SHP77 (cell line): Measurements from ENCODE around the gene MST1R.

Experiments
- DNase-seq, 2 experiments: peaks; one replicate each; lab custom pipeline; 2025; lab: John Stamatoyannopoulos, UW

MST1R gene

DNA sequence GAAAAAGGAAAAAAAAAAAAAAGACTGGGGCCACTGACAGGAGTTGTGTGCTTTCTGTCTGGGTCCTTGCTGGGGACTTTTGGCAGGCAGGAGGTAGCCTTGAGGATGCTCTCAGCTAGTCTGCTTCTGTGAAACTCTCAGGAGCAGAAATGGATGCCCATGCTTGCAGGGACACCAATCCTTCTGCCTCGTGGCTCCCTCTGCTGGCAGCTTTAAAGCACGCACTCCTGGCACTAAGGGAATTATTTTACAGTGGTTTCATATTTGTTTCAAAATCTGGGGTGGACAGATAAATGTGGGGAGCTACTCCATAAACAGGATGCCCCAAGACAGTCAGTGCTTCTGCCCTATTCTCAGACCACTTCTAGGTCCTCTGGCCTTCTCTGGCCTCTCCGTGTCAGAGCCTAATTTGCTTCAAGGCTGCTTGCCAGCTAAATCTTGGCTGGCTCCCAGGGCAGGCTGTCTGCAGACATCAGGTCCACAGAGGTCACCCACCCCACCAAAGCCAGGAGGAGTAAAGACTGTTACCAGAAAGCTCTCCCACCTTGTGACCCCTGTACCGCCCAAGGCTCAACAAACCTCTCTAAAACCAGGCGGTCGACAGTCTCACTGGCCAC is 64.4 kb downstream of the MST1R start:
- DNase-seq, result peak; percentile 41 to 69
